Neuron (in vitro differentiated cells): ENCODE results near the gene CALD1.
"Not testable (repeated sequence)": the region's sequence is repeated elsewhere in the genome, so short reads cannot be mapped to it uniquely, and the experiment has no call there.

Source experiments
- H2AFZ ChIP-seq: one replicate; pipeline ENCODE4 v1.6.1; 2013; ENCODE audit warnings: low read depth, mild to moderate bottlenecking, inconsistent platforms, low read length, moderate library complexity
- H3K27me3 ChIP-seq: one replicate; pipeline ENCODE4 v1.6.1; 2013; ENCODE audit warnings: low read length; ENCODE audit not compliant: insufficient read depth
- H3K36me3 ChIP-seq: one replicate; pipeline ENCODE4 v1.6.1; 2013; ENCODE audit warnings: low read length; ENCODE audit not compliant: insufficient read depth
- H3K4me1 ChIP-seq: one replicate; pipeline ENCODE4 v1.6.1; 2013; ENCODE audit warnings: low read length; ENCODE audit not compliant: insufficient read depth
- H3K4me3 ChIP-seq: 2 replicates; pipeline ENCODE4 v1.5.1; 2013; ENCODE audit warnings: mild to moderate bottlenecking, low read length, moderate library complexity
- H3K9me3 ChIP-seq: one replicate; pipeline ENCODE4 v1.6.1; 2013; ENCODE audit warnings: low read length

The CALD1 gene

DNA sequence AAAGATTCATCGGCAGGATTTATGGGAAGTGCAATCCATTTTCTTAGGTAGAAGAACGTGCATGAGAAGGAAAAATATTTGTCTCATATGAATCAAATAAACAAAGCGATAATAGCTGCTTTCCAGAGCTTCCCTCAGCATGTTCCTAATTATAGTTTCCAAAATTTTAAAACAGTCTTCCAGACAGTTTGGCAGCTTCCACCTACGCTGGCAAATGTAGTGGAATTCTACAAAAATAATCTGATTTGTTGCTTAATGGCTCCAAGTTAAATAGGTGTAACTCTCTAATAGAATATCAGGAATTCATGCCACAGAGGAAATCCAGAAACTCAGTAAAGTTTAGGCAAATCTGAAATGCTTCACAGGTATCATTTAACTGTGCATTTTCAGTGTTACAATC lies 183.6 kb downstream of the CALD1 start:
- H3K4me3 ChIP-seq, result no peak overlapping the region
- H3K27me3 ChIP-seq, result no peaks in the 10 kb centered on the region
- H3K9me3 ChIP-seq, result no peaks in the 10 kb centered on the region
- peaks cover 76% of the 10 kb centered on the region for H3K36me3 ChIP-seq
- H2AFZ ChIP-seq, result no peak overlapping the region
- H3K4me1 ChIP-seq, result no peaks in the 10 kb centered on the region

DNA sequence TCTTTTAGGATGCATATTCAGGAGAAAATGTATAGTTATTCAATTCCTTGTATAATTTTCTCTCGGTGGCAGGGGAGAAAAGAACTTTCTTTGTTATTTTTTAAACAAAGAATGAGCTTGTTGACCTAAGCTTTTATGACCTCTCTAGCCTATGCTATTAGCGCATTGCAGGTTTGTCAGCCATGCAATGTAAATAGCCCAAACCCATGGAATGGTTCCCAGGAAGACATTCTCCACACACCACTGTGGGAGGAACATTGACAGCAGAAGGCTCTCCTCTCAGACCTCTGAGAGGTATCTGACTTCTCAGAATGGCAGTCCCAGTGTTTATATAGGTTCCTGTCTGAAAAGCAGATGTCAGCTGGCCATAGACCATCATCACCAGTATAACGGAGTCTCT lies 187.3 kb downstream of the CALD1 start:
- Histone ChIP-seq H3K27me3 (no peaks in the 10 kb centered on the region), H3K36me3 (peaks cover 47% of the 10 kb centered on the region)

DNA sequence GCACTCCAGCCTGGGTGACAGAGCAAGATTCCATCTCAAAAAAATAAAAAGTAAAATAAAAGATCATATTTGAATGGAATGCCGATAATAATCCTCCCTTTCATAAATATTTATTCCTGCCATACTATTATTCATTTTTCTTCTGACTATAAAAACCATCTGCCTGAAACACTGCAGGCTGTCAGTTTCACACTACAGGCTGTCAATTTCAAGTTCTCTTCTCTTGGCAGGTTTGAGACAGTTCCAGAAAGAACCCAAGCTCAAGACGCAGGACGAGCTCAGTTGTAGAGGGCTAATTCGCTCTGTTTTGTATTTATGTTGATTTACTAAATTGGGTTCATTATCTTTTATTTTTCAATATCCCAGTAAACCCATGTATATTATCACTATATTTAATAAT lies 188.7 kb downstream of the CALD1 start:
- H3K36me3 ChIP-seq, result peaks cover 36% of the 10 kb centered on the region
- no peak overlapping the region for H2AFZ ChIP-seq
- H3K9me3 ChIP-seq, result no peaks in the 10 kb centered on the region
- no peaks in the 10 kb centered on the region for H3K27me3 ChIP-seq
- no peaks in the 10 kb centered on the region for H3K4me1 ChIP-seq
- no peak overlapping the region for H3K4me3 ChIP-seq

More for the DNA sequence above, 187.3 kb downstream of the CALD1 start:
- Histone ChIP-seq H2AFZ (no peak overlapping the region), H3K9me3 (no peaks in the 10 kb centered on the region), H3K4me3 (no peak overlapping the region), H3K4me1 (no peaks in the 10 kb centered on the region)

DNA sequence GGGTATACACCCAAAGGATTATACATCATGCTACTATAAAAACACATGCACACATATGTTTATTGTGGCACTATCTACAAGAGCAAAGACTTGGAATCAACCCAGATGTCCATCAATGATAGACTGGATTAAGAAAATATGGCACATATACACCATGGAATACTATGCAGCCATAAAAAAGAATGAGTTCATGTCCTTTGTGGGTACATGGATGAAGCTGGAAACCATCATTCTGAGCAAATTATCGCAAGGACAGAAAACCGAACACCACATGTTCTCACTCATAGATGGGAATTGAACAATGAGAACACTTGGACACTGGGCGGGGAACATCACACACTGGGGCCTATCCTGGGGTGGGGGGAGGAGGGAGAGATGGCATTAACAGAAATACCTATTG lies 202.2 kb downstream of the CALD1 start:
- not testable (repeated sequence) for H3K36me3 ChIP-seq, H2AFZ ChIP-seq, H3K4me3 ChIP-seq

DNA sequence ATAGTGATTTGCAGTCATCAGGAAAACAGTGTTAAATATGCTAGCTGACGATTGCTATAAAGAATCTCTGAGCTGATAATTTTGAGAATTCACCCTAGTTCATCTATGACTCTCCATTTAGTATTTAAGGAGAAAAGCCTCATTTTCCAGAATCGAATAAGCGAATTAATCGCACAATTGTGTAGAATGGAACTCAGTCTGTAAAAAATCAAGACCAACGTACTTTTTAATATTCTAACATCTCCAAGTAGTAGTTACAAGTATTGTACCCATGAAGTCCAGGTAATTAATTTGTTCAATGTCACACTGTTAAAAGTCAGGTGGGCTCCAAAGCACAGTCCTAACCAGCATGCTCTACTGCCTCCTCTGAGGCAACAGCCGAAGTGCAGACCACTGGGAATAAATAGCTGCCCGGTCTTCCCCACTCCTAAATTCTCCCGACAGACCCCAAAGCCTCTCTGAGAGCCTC lies 206.5 kb downstream of the CALD1 start:
- peaks cover 13% of the 10 kb centered on the region for H3K36me3 ChIP-seq
- no peaks in the 10 kb centered on the region for H3K27me3 ChIP-seq
- peak overlapping the region; percentile 92 for H2AFZ ChIP-seq
- H3K9me3 ChIP-seq, result no peaks in the 10 kb centered on the region
- peak overlapping the region; percentile 98 for H3K4me3 ChIP-seq
- H3K4me1 ChIP-seq, result peaks cover 8% of the 10 kb centered on the region

More for the DNA sequence above, 202.2 kb downstream of the CALD1 start:
- not testable (repeated sequence) for H3K4me1 ChIP-seq, H3K27me3 ChIP-seq, H3K9me3 ChIP-seq

DNA sequence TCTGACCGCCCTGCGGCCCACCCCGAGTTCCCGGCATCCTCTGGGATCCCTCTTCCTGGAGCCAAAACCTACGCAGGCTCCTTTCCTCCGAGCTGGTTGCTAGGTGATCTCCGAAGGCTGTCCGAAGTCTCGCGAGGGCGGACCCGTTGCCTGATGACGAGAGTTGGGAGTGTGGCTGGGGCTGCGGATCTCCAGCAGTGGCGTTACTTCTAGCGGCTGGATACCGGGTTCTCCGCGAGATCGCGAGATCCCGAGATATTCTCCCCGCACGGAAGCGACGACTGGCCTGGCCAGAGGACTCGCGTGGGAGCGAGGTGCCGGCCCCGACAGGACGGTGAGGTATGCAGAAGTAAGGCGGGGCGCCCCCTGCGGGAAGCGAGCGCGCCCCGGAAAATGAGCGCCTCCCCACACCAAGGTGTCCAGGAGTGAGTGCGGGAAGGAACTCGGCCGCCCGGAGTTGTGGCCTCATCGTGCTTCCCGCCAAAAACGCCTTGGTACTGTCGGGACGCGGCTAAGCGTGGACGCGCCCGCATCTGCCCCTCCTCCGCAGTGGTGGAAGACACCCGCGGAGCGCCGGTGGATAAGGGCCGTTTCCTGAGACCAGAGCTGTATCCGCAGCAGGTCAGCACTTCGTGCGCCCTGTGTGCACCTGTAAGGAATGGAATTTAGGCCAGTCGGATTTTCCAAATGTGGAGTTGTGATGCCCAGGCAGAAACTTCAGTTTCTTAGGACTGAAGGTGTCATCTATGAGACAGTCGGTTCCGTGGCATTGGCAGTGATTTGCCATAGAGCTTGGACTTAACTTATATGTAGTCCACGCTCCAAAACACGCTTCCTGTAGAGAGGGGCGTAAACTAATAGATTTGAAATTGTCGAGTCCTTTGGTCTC lies 207.2 kb downstream of the CALD1 start, which contains the start of gene AGBL3:
Gene AGBL3 (plus strand): TSS at position 146 of the 889 bp plus-strand sequence. CDS start 1,426 bp downstream, outside the sequence.
- Histone ChIP-seq H3K9me3 (no peaks in the 10 kb centered on the region), H2AFZ (peak within 1 kb of the TSS; percentile 92), H3K4me3 (peak within 1 kb of the TSS; percentile 98), H3K36me3 (peaks cover 15% of the 10 kb centered on the region), H3K27me3 (no peaks in the 10 kb centered on the region), H3K4me1 (peaks cover 8% of the 10 kb centered on the region)

DNA sequence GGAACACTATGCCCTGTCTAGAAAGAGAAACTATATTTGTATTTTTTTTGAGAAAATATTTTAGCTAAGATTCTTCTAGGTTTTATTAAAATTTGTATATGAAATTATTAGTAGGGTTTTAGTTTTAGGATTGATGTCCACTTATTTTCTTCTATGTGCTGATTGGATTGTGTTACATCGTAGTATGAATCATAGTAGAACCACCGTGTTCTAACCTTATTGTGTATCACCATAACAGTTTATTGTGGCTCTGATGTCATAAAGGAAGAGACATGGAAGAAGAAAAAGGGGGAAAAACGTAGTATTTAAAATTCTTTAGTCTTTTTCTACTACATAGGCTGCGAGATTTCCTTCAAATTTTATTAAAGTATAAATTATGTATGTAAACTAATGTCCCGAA lies 208.7 kb downstream of the CALD1 start:
- H3K9me3 ChIP-seq, result no peaks in the 10 kb centered on the region
- H3K36me3 ChIP-seq, result peaks cover 19% of the 10 kb centered on the region
- H2AFZ ChIP-seq, result no peak overlapping the region
- peak overlapping the region; percentile 98 for H3K4me3 ChIP-seq
- peaks cover 8% of the 10 kb centered on the region for H3K4me1 ChIP-seq
- H3K27me3 ChIP-seq, result no peaks in the 10 kb centered on the region

DNA sequence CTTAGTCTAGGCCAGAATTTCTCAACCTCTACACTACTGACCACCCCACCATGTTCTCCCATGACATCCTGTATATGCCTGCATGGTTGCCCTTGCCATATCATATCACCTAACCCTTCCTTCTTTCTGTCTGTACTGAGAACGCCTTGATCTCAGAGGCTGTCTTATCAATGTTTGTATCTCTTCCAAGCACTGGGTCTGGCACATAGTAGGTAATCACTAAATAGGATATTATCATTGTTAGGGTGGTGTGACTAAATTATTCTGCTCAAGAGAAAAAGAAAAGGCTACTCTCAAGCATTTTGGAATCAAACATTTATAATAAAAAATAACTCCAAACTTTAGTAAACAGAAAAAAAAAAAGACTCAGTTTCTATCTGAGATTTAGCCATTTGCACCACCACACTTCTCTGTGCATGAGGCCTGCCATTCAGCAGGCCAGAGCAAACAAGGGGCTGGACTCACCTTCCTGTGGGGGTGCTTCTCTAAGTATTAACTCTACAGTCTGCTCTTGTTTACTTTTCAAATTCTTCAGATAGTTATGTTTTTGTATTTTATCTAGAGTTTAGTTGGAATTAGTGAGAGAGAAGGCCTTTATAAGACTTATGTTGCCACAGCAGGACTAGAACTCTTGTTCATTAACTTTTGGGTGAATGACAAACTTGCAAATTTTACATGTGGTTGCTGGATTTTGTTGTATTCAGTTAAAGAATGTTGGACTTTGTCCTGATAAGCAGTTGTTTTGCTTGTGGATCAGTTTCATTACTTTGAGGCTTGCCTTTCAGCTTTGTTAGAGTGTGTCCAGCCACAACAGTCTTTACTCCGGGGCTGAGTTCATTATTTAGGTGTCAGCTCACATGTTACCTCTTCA lies 212.3 kb downstream of the CALD1 start:
- Histone ChIP-seq H3K36me3 (peaks cover 41% of the 10 kb centered on the region), H3K4me3 (no peak overlapping the region), H2AFZ (no peak overlapping the region), H3K4me1 (peaks cover 8% of the 10 kb centered on the region), H3K27me3 (no peaks in the 10 kb centered on the region), H3K9me3 (no peaks in the 10 kb centered on the region)

DNA sequence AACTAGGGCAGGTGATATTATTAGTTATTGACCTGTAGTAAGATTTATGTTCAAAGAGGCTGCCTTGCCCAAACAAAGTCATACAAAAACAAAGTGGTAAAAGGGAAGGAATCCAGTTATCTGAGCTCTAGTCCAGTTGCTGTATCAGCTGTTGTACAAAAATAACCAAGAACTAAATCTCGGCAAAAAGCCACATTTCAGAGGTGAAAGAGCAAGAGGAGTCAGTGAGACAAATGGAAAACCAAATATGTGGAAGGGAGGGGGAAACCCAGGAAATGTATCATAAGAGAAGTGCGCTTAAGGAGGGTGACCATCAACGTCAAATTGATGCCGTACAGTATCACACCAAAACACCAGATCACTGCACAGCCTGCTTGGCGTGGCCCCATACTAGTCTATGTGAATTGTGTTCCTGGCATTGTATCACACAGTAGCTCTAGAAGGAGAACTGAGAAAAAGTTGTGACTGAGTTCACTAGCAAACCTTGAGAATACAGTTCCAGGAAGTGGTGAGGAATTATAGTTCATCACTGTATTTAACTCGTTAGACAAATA lies 213.3 kb downstream of the CALD1 start:
- no peak overlapping the region for H2AFZ ChIP-seq
- H3K4me3 ChIP-seq, result no peak overlapping the region
- H3K9me3 ChIP-seq, result no peaks in the 10 kb centered on the region
- H3K27me3 ChIP-seq, result no peaks in the 10 kb centered on the region
- peaks cover 48% of the 10 kb centered on the region for H3K36me3 ChIP-seq
- no peaks in the 10 kb centered on the region for H3K4me1 ChIP-seq

DNA sequence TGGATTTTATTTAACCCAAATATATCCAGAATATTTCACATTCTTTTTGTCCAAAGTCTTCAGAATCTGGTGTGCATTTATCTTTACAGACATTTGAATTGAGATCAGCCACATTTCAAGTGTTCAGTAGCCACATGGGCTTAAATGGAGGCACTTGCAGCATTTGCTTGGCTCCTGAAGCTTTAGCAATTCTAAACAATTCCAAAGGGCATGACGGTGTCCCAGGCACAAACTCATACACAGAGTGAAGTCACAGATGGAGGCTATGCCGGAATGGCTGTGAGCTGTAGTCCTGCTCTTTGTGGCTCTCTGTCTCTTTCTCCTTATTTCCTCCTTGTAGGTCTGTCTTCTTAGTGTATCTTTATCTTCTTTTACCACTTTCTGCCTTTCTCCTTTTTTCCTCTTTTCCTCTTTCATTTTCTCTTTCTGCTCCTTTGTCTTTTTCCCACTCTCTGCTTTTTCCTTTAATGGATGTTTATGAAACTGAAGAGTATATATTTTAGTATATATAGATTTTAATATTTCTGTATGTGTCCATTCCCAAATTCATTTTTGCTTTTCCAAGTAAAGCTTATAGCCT lies 214.5 kb downstream of the CALD1 start:
- Histone ChIP-seq H3K27me3 (no peaks in the 10 kb centered on the region), H3K4me3 (no peak overlapping the region), H3K9me3 (peaks cover 1% of the 10 kb centered on the region), H3K36me3 (peaks cover 48% of the 10 kb centered on the region), H2AFZ (no peak overlapping the region), H3K4me1 (no peaks in the 10 kb centered on the region)

DNA sequence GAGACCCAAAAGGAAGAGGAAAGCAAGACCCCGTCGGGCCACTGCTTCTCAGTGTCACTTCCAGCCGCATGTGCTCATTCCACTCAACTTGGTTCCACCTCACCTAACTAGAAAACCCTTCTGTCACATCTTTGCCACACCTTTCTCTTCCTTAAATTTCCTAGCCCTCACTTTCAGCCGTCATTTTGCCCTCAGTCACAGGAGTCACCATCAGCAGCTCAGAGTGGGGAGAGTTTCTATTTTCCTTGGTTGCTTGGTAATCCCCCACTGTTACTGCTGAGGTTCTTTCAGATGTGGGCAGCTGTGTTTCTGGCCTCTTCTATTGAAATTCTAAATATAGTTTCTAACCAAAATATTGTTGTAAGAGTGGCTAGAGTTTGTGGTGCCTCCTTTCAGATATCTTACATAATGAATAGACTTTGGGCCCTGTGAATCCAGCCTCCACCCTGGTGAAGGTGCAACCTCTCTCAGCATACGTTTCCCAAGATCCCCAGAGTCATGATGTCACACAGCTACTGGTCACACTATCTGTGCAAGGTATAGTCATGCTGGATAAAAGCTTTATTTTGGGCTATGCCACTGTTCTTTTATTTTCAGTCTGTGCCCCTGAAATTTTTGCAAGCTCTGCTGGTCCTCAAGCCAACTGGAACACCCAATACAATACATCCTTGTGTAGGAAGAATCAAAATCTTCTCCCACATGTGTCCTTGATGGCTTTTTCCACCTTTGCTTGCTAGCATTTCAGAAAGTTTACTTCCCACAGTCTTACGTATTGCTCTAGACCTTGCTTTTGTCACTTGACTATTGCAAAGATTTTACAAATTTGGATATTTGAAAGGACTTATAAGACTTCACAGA lies 216.0 kb downstream of the CALD1 start:
- Histone ChIP-seq H3K27me3 (no peaks in the 10 kb centered on the region), H2AFZ (no peak overlapping the region), H3K9me3 (peaks cover 7% of the 10 kb centered on the region), H3K36me3 (peaks cover 40% of the 10 kb centered on the region), H3K4me3 (no peak overlapping the region), H3K4me1 (no peaks in the 10 kb centered on the region)

DNA sequence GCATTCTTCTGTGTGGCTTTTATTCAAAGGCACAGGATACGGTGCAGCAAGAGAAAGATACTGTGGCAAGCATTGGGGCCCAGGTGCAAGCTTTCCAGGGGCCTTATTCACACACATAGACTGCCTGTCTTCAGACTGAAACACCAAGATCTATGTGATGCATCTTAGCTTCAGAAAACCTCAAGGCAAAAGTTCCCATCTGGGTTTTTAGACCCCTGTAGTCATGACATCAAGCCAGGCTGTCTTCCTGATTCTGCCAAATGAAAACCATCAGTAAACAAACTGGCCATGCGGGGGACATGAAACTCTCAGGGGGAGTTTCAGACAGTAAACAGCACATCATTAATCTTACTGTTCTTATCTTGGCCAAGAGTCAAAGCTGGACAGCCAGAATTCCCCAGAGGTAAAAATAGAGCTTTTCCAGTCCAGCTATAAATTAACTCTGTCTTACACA lies 216.7 kb downstream of the CALD1 start:
- H3K9me3 ChIP-seq, result peaks cover 7% of the 10 kb centered on the region
- no peak overlapping the region for H2AFZ ChIP-seq
- no peaks in the 10 kb centered on the region for H3K27me3 ChIP-seq
- peaks cover 33% of the 10 kb centered on the region for H3K36me3 ChIP-seq
- H3K4me3 ChIP-seq, result no peak overlapping the region
- H3K4me1 ChIP-seq, result no peaks in the 10 kb centered on the region
